GM20000 (cell line): ENCODE results near the gene SPRR2B.

Experiments
- DNase-seq: peaks from one replicate; pipeline ENCODE4 v3.0.0; 2012; ENCODE audit warnings: low spot score
- CTCF ChIP-seq: IDR thresholded peaks from 2 replicates; pipeline ENCODE4 v1.5.1; 2012; ENCODE audit warnings: mild to moderate bottlenecking, control low read depth; ENCODE audit errors: extremely low read depth, missing control alignments

SPRR2B gene

GRCh38 chr1:153094426-153094825, 23.0 kb upstream of the SPRR2B start, which contains the start of gene SPRR2E:
TSS of gene SPRR2E (minus strand) at chr1:153094526. CDS start at chr1:153093751, 775 bp downstream.
- no peak for TF ChIP-seq CTCF
- DNase-seq, result no peak

- TF ChIP-seq CTCF, result no peak
- DNase-seq, result no peak
Observed at GRCh38 chr1:153087652-153088051, 16.2 kb upstream of the SPRR2B start.

GRCh38 chr1:153081736-153082135, 10.3 kb upstream of the SPRR2B start:
- no peak for DNase-seq
- TF ChIP-seq CTCF, result no peak

- no peak for DNase-seq
- no peak for TF ChIP-seq CTCF
Observed at GRCh38 chr1:153072806-153073726, 1.7 kb upstream of the SPRR2B start.

GRCh38 chr1:153070243-153070642, 1.2 kb downstream of the SPRR2B start:
- DNase-seq, result no peak
- no peak for TF ChIP-seq CTCF

GRCh38 chr1:153058826-153059784, 12.3 kb downstream of the SPRR2B start:
- DNase-seq, result no peak
- no peak for TF ChIP-seq CTCF
